Neural crest cell (in vitro differentiated cells): ENCODE results near the gene CRYZ. TPM values are rescaled to one million over a fixed set of nuclear protein-coding genes. Genes with fewer than 3 reads are reported as not detected.
A peak's percentile ranks its signal among the peaks of the same experiment; 100 is the strongest.

Source experiments
- DNase-seq: peaks from one replicate; pipeline ENCODE4 v3.0.0; 2021; ENCODE audit warnings: low read depth, mixed read lengths, low spot score
- H3K27ac Mint-ChIP-seq: one replicate; pipeline ENCODE4 v1.8.0; 2021; ENCODE audit warnings: mild to moderate bottlenecking, mixed read lengths; ENCODE audit not compliant: unreplicated experiment
- H3K27me3 Mint-ChIP-seq: 2 replicates; pipeline ENCODE4 v1.8.0; 2021; ENCODE audit warnings: low read depth, mild to moderate bottlenecking, mixed read lengths
- H3K36me3 Mint-ChIP-seq: 2 replicates; pipeline ENCODE4 v1.8.0; 2021; ENCODE audit warnings: low read depth, mild to moderate bottlenecking, mixed read lengths
- H3K4me1 Mint-ChIP-seq: 2 replicates; pipeline ENCODE4 v1.8.0; 2021; ENCODE audit warnings: mixed read lengths
- H3K4me3 Mint-ChIP-seq: one replicate; pipeline ENCODE4 v1.8.0; 2021; ENCODE audit warnings: mild to moderate bottlenecking, mixed read lengths
- H3K9me3 Mint-ChIP-seq: 2 replicates; pipeline ENCODE4 v1.8.0; 2021; ENCODE audit warnings: mixed read lengths
- total RNA-seq: library from RNA; stranded (reverse); gene quantifications from 2 replicates; pipeline ENCODE4 v1.2.1, GENCODE V29; 2021
- TF ChIP-seq, protein P1 (sequence below): fragments of 200-600 bp; sonication (generic); conservative IDR thresholded peaks from 2 replicates; pipeline ENCODE4 v1.5.0; 2021; ENCODE audit warnings: antibody characterized with exemption, mild to moderate bottlenecking

Gene CRYZ
- total RNA-seq, 1 donor from 2014 or later: 12.5 TPM

DNA sequence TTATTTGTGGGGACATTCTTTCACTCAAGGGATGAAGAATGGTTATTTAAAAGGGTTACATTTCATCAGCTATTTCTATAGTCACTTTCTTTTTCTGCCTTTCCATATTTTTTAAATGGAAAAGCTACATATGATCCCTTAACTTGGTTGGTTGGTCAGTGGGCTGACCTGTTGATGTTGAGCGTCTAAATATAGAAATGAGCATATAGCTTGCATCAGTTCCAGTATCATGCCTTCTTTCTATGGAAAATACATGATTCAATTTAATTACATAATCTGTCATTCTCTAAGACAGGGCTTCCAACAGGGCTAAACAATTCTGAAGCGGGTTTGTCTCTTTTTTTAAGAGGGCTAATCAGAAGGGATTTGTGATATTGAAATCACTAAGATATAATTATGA is 40.7 kb upstream of the CRYZ start:
- H3K27me3 Mint-ChIP-seq: peaks cover 14% of the 10 kb centered on the region
- TF ChIP-seq, protein P1, sequence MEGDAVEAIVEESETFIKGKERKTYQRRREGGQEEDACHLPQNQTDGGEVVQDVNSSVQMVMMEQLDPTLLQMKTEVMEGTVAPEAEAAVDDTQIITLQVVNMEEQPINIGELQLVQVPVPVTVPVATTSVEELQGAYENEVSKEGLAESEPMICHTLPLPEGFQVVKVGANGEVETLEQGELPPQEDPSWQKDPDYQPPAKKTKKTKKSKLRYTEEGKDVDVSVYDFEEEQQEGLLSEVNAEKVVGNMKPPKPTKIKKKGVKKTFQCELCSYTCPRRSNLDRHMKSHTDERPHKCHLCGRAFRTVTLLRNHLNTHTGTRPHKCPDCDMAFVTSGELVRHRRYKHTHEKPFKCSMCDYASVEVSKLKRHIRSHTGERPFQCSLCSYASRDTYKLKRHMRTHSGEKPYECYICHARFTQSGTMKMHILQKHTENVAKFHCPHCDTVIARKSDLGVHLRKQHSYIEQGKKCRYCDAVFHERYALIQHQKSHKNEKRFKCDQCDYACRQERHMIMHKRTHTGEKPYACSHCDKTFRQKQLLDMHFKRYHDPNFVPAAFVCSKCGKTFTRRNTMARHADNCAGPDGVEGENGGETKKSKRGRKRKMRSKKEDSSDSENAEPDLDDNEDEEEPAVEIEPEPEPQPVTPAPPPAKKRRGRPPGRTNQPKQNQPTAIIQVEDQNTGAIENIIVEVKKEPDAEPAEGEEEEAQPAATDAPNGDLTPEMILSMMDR: no peak
- H3K4me1 Mint-ChIP-seq: no peaks in the 10 kb centered on the region

DNA sequence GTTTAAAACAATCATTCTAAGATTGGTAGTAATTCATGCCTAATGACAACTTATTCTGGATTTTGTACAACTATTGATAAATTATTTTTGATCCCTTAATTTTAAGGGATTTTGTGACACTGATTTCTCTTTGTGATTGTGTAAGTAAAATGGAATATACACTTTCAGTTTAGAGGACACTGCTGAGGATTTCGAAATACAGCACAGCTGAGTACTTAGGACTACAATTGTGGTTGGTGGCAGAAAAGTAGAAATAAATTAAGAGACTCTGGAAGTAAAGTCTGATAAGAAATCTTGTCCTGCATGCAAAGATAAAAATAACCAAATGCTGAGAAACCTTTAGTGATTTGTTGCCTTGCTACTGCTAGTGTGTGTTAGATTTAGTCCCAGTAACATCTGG is 40.1 kb upstream of the CRYZ start:
- TF ChIP-seq, protein P1: no peak
- H3K4me3 Mint-ChIP-seq: no peak overlapping the region
- DNase-seq: no peak
- H3K9me3 Mint-ChIP-seq: no peaks in the 10 kb centered on the region
- H3K27ac Mint-ChIP-seq: no peak overlapping the region
- peaks cover 14% of the 10 kb centered on the region for H3K27me3 Mint-ChIP-seq
- H3K4me1 Mint-ChIP-seq: no peaks in the 10 kb centered on the region
- no peaks in the 10 kb centered on the region for H3K36me3 Mint-ChIP-seq

More for the DNA sequence above, 40.7 kb upstream of the CRYZ start:
- Mint-ChIP-seq H3K4me3 (no peak overlapping the region), H3K9me3 (no peaks in the 10 kb centered on the region), H3K27ac (no peak overlapping the region), H3K36me3 (no peaks in the 10 kb centered on the region)
- DNase-seq: no peak

DNA sequence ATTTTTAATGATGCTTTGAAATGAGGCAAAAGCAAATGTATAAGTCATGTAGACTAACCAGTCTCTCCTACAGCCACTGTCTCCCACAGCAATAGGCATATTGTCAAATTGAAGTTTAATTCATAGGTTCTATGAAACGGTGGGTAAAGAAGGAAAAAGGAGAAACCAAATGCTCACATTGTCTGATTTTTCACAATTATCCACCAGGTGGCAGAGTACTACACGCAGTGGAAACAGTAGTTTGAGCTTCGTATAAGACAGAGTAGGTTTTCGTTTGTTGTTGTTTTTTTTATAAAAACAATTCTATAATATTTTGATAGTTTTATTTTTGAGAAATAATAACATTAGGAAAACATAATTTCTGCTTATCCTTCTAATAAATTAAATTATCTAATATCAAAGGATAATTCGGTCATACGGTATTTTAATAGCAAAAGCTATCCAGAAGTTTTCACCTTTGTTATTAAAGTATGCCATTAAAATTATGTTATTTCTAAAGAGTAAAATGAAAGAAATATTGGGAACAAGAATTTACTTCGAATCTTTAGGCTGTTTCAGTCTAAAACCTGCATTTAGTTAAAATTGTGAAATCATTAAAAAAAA is 39.2 kb upstream of the CRYZ start:
- TF ChIP-seq, protein P1: peak; percentile 90
- Mint-ChIP-seq H3K27ac (no peak overlapping the region), H3K9me3 (no peaks in the 10 kb centered on the region), H3K4me3 (no peak overlapping the region), H3K27me3 (peaks cover 14% of the 10 kb centered on the region), H3K4me1 (no peaks in the 10 kb centered on the region), H3K36me3 (no peaks in the 10 kb centered on the region)
- DNase-seq: peak; percentile 32

DNA sequence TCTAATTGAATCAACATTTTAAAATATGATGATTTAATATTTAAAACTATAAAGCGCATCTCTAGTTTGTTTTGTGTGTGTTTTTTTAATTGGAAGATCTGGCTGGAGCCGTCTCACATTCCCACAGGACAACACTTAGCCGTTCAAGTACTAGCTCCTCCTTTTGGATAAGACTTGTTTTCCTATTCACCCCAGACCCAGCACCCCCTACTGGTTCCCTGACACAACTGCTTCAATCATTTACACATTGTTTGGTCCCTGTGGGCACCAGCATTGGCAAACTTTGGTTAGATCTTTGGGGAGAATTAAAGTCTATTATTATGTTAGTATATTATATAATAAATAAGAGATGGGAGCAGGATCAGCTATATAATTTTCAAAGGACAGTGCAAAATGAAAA is 34.6 kb upstream of the CRYZ start:
- Mint-ChIP-seq H3K27me3 (peaks cover 6% of the 10 kb centered on the region), H3K4me3 (no peak overlapping the region)
- no peak for DNase-seq

DNA sequence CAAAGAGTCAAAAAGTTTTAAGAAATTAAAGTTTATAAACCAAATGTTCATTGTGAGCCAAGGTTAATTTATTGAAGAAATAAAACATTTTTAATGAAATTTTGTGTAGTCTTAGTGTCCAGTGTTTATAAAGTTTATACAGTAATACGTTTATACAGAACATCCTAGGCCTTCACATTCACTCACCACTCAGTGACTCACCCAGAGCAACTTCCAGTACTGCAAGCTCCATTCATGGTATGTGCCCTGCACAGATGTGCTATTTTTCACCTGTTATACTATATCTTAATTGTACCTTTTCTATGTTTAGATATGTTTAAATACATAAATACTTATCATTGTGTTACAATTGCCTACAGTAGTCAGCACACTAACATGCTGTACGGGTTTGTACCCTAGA is 33.7 kb upstream of the CRYZ start:
- peaks cover 2% of the 10 kb centered on the region for H3K27me3 Mint-ChIP-seq
- no peaks in the 10 kb centered on the region for H3K9me3 Mint-ChIP-seq
- H3K4me1 Mint-ChIP-seq: no peaks in the 10 kb centered on the region
- no peak for DNase-seq
- TF ChIP-seq, protein P1: no peak
- no peaks in the 10 kb centered on the region for H3K36me3 Mint-ChIP-seq
- H3K4me3 Mint-ChIP-seq: no peak overlapping the region
- H3K27ac Mint-ChIP-seq: no peak overlapping the region

More for the DNA sequence above, 34.6 kb upstream of the CRYZ start:
- H3K27ac Mint-ChIP-seq: no peak overlapping the region
- H3K4me1 Mint-ChIP-seq: no peaks in the 10 kb centered on the region
- TF ChIP-seq, protein P1: peak; percentile 38
- no peaks in the 10 kb centered on the region for H3K9me3 Mint-ChIP-seq
- H3K36me3 Mint-ChIP-seq: no peaks in the 10 kb centered on the region
